HG02981 (cell line): ENCODE measurements around the gene INTS2.
"Not testable (repeated sequence)": the region's sequence is repeated elsewhere in the genome, so short reads cannot be mapped to it uniquely, and the experiment has no call there.

ENCODE experiments used
- ATAC-seq: cut with Tn5 transposase; IDR thresholded peaks from one replicate; pipeline ENCODE4 v1.9.1; 2021; ENCODE audit warnings: mild to moderate bottlenecking, moderate library complexity; ENCODE audit not compliant: unreplicated experiment

Gene INTS2

GRCh38 chr17:61897548-61898180, 30.1 kb downstream of the INTS2 start:
- no peak for ATAC-seq

GRCh38 chr17:61895391-61895790, 32.4 kb downstream of the INTS2 start:
- ATAC-seq, result no peak

GRCh38 chr17:61894310-61894709, 33.5 kb downstream of the INTS2 start:
- not testable (repeated sequence) for ATAC-seq

- not testable (repeated sequence) for ATAC-seq
Observed at GRCh38 chr17:61887733-61888132, 40.0 kb downstream of the INTS2 start.

GRCh38 chr17:61885865-61886264, 41.9 kb downstream of the INTS2 start:
- not testable (repeated sequence) for ATAC-seq

GRCh38 chr17:61884864-61885263, 42.9 kb downstream of the INTS2 start:
- no peak for ATAC-seq

GRCh38 chr17:61880589-61881102, 47.1 kb downstream of the INTS2 start:
- ATAC-seq, result no peak

GRCh38 chr17:61878984-61879612, 48.7 kb downstream of the INTS2 start:
- no peak for ATAC-seq

- no peak for ATAC-seq
Observed at GRCh38 chr17:61878520-61878919, 49.3 kb downstream of the INTS2 start.

- ATAC-seq, result no peak
Observed at GRCh38 chr17:61877837-61878236, 49.9 kb downstream of the INTS2 start.

- ATAC-seq, result no peak
Observed at GRCh38 chr17:61875804-61876203, 52.0 kb downstream of the INTS2 start.

GRCh38 chr17:61875285-61875684, 52.5 kb downstream of the INTS2 start:
- peak; percentile 69 for ATAC-seq

GRCh38 chr17:61874075-61874474, 53.7 kb downstream of the INTS2 start:
- ATAC-seq, result no peak

- ATAC-seq, result no peak
Observed at GRCh38 chr17:61872099-61872498, 55.7 kb downstream of the INTS2 start.

- no peak for ATAC-seq
Observed at GRCh38 chr17:61869138-61869537, 58.6 kb downstream of the INTS2 start.

- no peak for ATAC-seq
Observed at GRCh38 chr17:61868074-61868473, 59.7 kb downstream of the INTS2 start.

- no peak for ATAC-seq
Observed at GRCh38 chr17:61867033-61867432, 60.7 kb downstream of the INTS2 start.

- peak; percentile 8 for ATAC-seq
Observed at GRCh38 chr17:61863801-61864126, 64.0 kb downstream of the INTS2 start.

- ATAC-seq, result peak; percentile 97
Observed at GRCh38 chr17:61862975-61863800, 64.6 kb downstream of the INTS2 start, which contains the start of gene BRIP1. BRIP1 (minus strand) TSS chr17:61863528; CDS start chr17:61861539, 1,989 bp downstream.

GRCh38 chr17:61862105-61862574, 65.6 kb downstream of the INTS2 start:
- no peak for ATAC-seq

GRCh38 chr17:61860397-61860796, 67.4 kb downstream of the INTS2 start:
- not testable (repeated sequence) for ATAC-seq
